H1 (cell line): ENCODE measurements around the gene NME3. TPM values are rescaled to one million over a fixed set of nuclear protein-coding genes. Genes with fewer than 3 reads are reported as not detected.

Experiments
- CTCF ChIA-PET: fragments of 300-600 bp; sonication (Branson Sonifier 250); formaldehyde crosslinking; loops from one replicate; lab custom pipeline; 2021; ENCODE audit not compliant: partially characterized antibody; lab: Charles Lee
- POLR2A ChIA-PET: fragments of 300-600 bp; sonication (Branson Sonifier 250); formaldehyde crosslinking; loops from one replicate; lab custom pipeline; 2021; ENCODE audit warnings: inconsistent platforms; ENCODE audit not compliant: partially characterized antibody; lab: Charles Lee
- DNase-seq, 2 experiments: peaks; one replicate each; pipeline versions ENCODE4 v3.0.0 to v3.0.0-alpha.2; 2010 to 2022; ENCODE audit warnings: low spot score in 2 of 2, low read depth in 1 of 2, mixed read lengths in 1 of 2
- FAIRE-seq: peaks from 2 replicates; lab custom pipeline; 2011; peaks lifted over from hg19 to GRCh38; lab: Jason Lieb, UNC
- H2AFZ ChIP-seq: 2 replicates; pipeline ENCODE4 v1.8.1; 2012; ENCODE audit warnings: low read length, inconsistent platforms
- H2AK5ac ChIP-seq: 2 replicates; pipeline ENCODE4 v1.6.1; 2013; ENCODE audit warnings: low read depth, low read length
- H2BK120ac ChIP-seq: replicated peaks from 2 replicates; pipeline ENCODE3; 2013; ENCODE audit warnings: low read depth, low read length, inconsistent platforms
- H2BK12ac ChIP-seq: 2 replicates; pipeline ENCODE4 v1.6.1; 2013; ENCODE audit warnings: low read depth, low read length
- H2BK15ac ChIP-seq: 2 replicates; pipeline ENCODE4 v1.6.1; 2013; ENCODE audit warnings: low read length
- H2BK20ac ChIP-seq: 2 replicates; pipeline ENCODE4 v1.6.1; 2013; ENCODE audit warnings: low read length
- H2BK5ac ChIP-seq: 2 replicates; pipeline ENCODE4 v1.6.1; 2013; ENCODE audit warnings: low read depth, low read length
- H3K14ac ChIP-seq: 2 replicates; pipeline ENCODE4 v1.6.1; 2013; ENCODE audit warnings: inconsistent platforms; ENCODE audit not compliant: insufficient read length
- H3K18ac ChIP-seq: 2 replicates; pipeline ENCODE4 v1.6.1; 2013; ENCODE audit warnings: low read length; ENCODE audit errors: extremely low read depth
- H3K23ac ChIP-seq: 2 replicates; pipeline ENCODE4 v1.6.1; 2013; ENCODE audit warnings: inconsistent platforms; ENCODE audit not compliant: insufficient read length
- H3K23me2 ChIP-seq: 2 replicates; pipeline ENCODE4 v1.6.1; 2013; ENCODE audit warnings: low read depth, low read length
- H3K27ac ChIP-seq: 2 replicates; pipeline ENCODE4 v1.6.1; 2011; ENCODE audit warnings: low read depth, low read length, inconsistent platforms
- H3K27me3 ChIP-seq, 4 experiments: replicated peaks in 1 of 4; 1 replicate in 1 of 4; 2 replicates in 3 of 4; pipeline versions ENCODE4 v1.6.1 to v1.8.1; 2011 to 2013; ENCODE audit warnings: low read length in 3 of 4, mild to moderate bottlenecking in 3 of 4, inconsistent platforms in 2 of 4, mixed read lengths in 2 of 4, moderate library complexity in 1 of 4; ENCODE audit not compliant: control insufficient read depth in 3 of 4, insufficient read depth in 3 of 4; ENCODE audit errors: extremely low read depth in 1 of 4
- H3K36me3 ChIP-seq, 4 experiments: 2 replicates each; pipeline versions ENCODE4 v1.6.1 to v1.8.1; 2011 to 2013; ENCODE audit warnings: mild to moderate bottlenecking in 4 of 4, low read length in 3 of 4, moderate library complexity in 2 of 4, control low read depth in 1 of 4, inconsistent platforms in 1 of 4; ENCODE audit not compliant: insufficient read depth in 4 of 4, control insufficient read depth in 2 of 4
- H3K4ac ChIP-seq: replicated peaks from 2 replicates; pipeline ENCODE3; 2013; ENCODE audit warnings: low read length, low read depth, mixed read lengths, inconsistent platforms; ENCODE audit not compliant: insufficient read length
- H3K4me1 ChIP-seq, 4 experiments: replicated peaks in 1 of 4; 1 replicate in 1 of 4; 2 replicates in 3 of 4; pipeline versions ENCODE4 v1.6.1 to v1.8.1; 2011 to 2013; ENCODE audit warnings: low read length in 3 of 4, inconsistent platforms in 2 of 4, mixed read lengths in 1 of 4; ENCODE audit not compliant: insufficient read depth in 4 of 4, control insufficient read depth in 3 of 4
- H3K4me2 ChIP-seq, 2 experiments: 2 replicates each; pipeline versions ENCODE4 v1.6.1 to v1.8.1; 2011 to 2013; ENCODE audit warnings: low read depth in 2 of 2, low read length in 2 of 2, control low read depth in 1 of 2, inconsistent platforms in 1 of 2, mild to moderate bottlenecking in 1 of 2; ENCODE audit not compliant: insufficient read depth in 1 of 2
- H3K4me3 ChIP-seq, 4 experiments: fragments of 200-600, 300-600 bp in 1 of 4; sonication (generic), shearing (Covaris generic), sonication (Bioruptor Twin) in 1 of 4; 2 replicates each; pipeline versions ENCODE4 v1.5.1 to v1.8.1; 2011 to 2016; ENCODE audit warnings: low read length in 4 of 4, low read depth in 3 of 4, control low read depth in 2 of 4, inconsistent platforms in 2 of 4, mild to moderate bottlenecking in 2 of 4, mixed read lengths in 1 of 4, moderate library complexity in 1 of 4; ENCODE audit not compliant: insufficient read depth in 2 of 4; ENCODE audit errors: extremely low read depth in 1 of 4
- H3K56ac ChIP-seq: replicated peaks from 2 replicates; pipeline ENCODE3; 2013; ENCODE audit warnings: low read depth, mild to moderate bottlenecking, mixed read lengths, low read length, inconsistent platforms; ENCODE audit not compliant: insufficient read length
- H3K79me1 ChIP-seq: 2 replicates; pipeline ENCODE4 v1.6.1; 2013; ENCODE audit warnings: low read depth, low read length, control low read depth
- H3K79me2 ChIP-seq, 2 experiments: 2 replicates each; pipeline versions ENCODE4 v1.6.1 to v1.8.1; 2012 to 2013; ENCODE audit warnings: low read length in 2 of 2, mild to moderate bottlenecking in 2 of 2, inconsistent platforms in 1 of 2; ENCODE audit not compliant: insufficient read depth in 2 of 2, control insufficient read depth in 1 of 2
- H3K9ac ChIP-seq, 4 experiments: replicated peaks in 1 of 4; 1 replicate in 1 of 4; 2 replicates in 3 of 4; pipeline versions ENCODE4 v1.6.1 to v1.8.1; 2011 to 2013; ENCODE audit warnings: low read depth in 3 of 4, low read length in 3 of 4, control low read depth in 2 of 4, mild to moderate bottlenecking in 2 of 4, moderate library complexity in 2 of 4, inconsistent platforms in 1 of 4; ENCODE audit errors: extremely low read depth in 1 of 4
- H3K9me3 ChIP-seq, 2 experiments: 2 replicates each; pipeline versions ENCODE4 v1.6.1 to v1.8.1; 2012 to 2013; ENCODE audit warnings: mild to moderate bottlenecking in 2 of 2, moderate library complexity in 2 of 2, control low read depth in 1 of 2, inconsistent platforms in 1 of 2, low read depth in 1 of 2, low read length in 1 of 2, mixed read lengths in 1 of 2; ENCODE audit not compliant: insufficient read depth in 2 of 2
- H4K20me1 ChIP-seq, 2 experiments: replicated peaks in 1 of 2; 2 replicates each; pipeline versions ENCODE3 to v1.8.1; 2011 to 2013; ENCODE audit warnings: inconsistent platforms in 2 of 2, low read length in 2 of 2, mild to moderate bottlenecking in 1 of 2; ENCODE audit not compliant: insufficient read depth in 2 of 2, control insufficient read depth in 1 of 2
- H4K5ac ChIP-seq: 2 replicates; pipeline ENCODE4 v1.6.1; 2013; ENCODE audit warnings: low read length, low read depth, mixed read lengths, inconsistent platforms; ENCODE audit not compliant: insufficient read length
- H4K8ac ChIP-seq: 2 replicates; pipeline ENCODE4 v1.8.0; 2013; ENCODE audit warnings: mild to moderate bottlenecking, moderate library complexity, low read length, inconsistent platforms; ENCODE audit not compliant: insufficient read depth; ENCODE audit errors: extremely low read depth
- H4K91ac ChIP-seq: replicated peaks from 2 replicates; pipeline ENCODE3; 2013; ENCODE audit warnings: low read length, mixed read lengths, inconsistent platforms; ENCODE audit not compliant: insufficient read length
- ASH2L ChIP-seq: fragments of 200-600, 300-600 bp; sonication (generic); IDR thresholded peaks from one replicate; pipeline ENCODE4 v1.7.1; 2017; ENCODE audit warnings: low read length
- ATF3 ChIP-seq: IDR thresholded peaks from 2 replicates; pipeline ENCODE4 v1.6.1; 2011; ENCODE audit warnings: low read depth, mild to moderate bottlenecking, low read length; ENCODE audit not compliant: insufficient read depth
- BRCA1 ChIP-seq: IDR thresholded peaks from 2 replicates; pipeline ENCODE4 v1.6.1; 2012; ENCODE audit warnings: low read depth, low read length, improper control_type of control experiment
- CREB1 ChIP-seq: IDR thresholded peaks from 2 replicates; pipeline ENCODE4 v1.6.1; 2012; ENCODE audit warnings: inconsistent platforms
- EP300 ChIP-seq, 2 experiments: IDR thresholded peaks; 1 replicate in 1 of 2; 2 replicates in 1 of 2; pipeline ENCODE4 v1.6.1; 2011 to 2012; ENCODE audit warnings: low read depth in 2 of 2, low read length in 2 of 2, mild to moderate bottlenecking in 2 of 2, borderline replicate concordance in 1 of 2, inconsistent platforms in 1 of 2, moderate library complexity in 1 of 2
- GTF2F1 ChIP-seq: IDR thresholded peaks from 2 replicates; pipeline ENCODE4 v1.6.1; 2012; ENCODE audit warnings: low read depth, low read length, improper control_type of control experiment, borderline replicate concordance
- JUN ChIP-seq: IDR thresholded peaks from 2 replicates; pipeline ENCODE4 v1.6.1; 2011; ENCODE audit warnings: low read depth, mild to moderate bottlenecking, improper control_type of control experiment, low read length
- KDM5A ChIP-seq: fragments of 200-600 bp; IDR thresholded peaks from 2 replicates; pipeline ENCODE4 v1.7.1; 2012; ENCODE audit warnings: mild to moderate bottlenecking, low read length, inconsistent platforms, mixed read lengths
- RNF2 ChIP-seq: fragments of 200-900, 300-1000 bp; sonication (generic); IDR thresholded peaks from 2 replicates; pipeline ENCODE4 v1.7.1; 2016; ENCODE audit warnings: borderline replicate concordance, low read depth, mild to moderate bottlenecking, antibody characterized with exemption, low read length; ENCODE audit not compliant: poor library complexity, severe bottlenecking; ENCODE audit errors: missing control alignments
- SP2 ChIP-seq: IDR thresholded peaks from 2 replicates; pipeline ENCODE4 v1.6.1; 2012; ENCODE audit warnings: mild to moderate bottlenecking, low read length, inconsistent platforms
- WGBS, 2 experiments: shearing (Covaris generic) in 1 of 2; methylation state at CpG; one replicate each; pipeline versions ENCODE4 v1.1.6 to v1.1.7; 2013 to 2015; ENCODE audit warnings: low lambda C conversion rate in 2 of 2, mixed read lengths in 2 of 2, inconsistent platforms in 1 of 2, low coverage in 1 of 2, missing lambda C conversion rate in 1 of 2; ENCODE audit not compliant: insufficient replicate concordance in 2 of 2, insufficient coverage in 1 of 2, insufficient read length in 1 of 2; ENCODE audit errors: extremely low coverage in 1 of 2, missing lambda C conversion rate in 1 of 2; 5-methylcytosine and 5-hydroxymethylcytosine counted together
- polyA plus RNA-seq, 7 experiments: library from polyadenylated mRNA; depleted of rRNA in 3 of 7; stranded (reverse) in 5 of 7; unstranded in 2 of 7; fragments of >200 nt in 5 of 7; fragments of 200-250 nt in 2 of 7; gene quantifications; 1 replicate in 5 of 7; 2 replicates in 1 of 7; 4 replicates in 1 of 7; pipeline versions ENCODE4 v1.2.1 to v1.2.3, GENCODE V29; 2011 to 2013; ENCODE audit warnings: missing spikeins in 2 of 7, mixed read lengths in 2 of 7
- total RNA-seq: library from RNA; stranded (reverse); fragmentation: NEBNext Ultra II Directional; extraction: Animal tissue kit (Norgen Biotek cat#: 25700); gene quantifications from 2 replicates; pipeline ENCODE4 v1.2.1, GENCODE V29; 2021

NME3 gene
- total and polyA plus RNA-seq, 2 of the 8 experiments (the other 6 are each of a cell fraction or from before 2014, with no cell fraction given), result 72.5 to 163 TPM

GRCh38 chr16:1732071-1732470, 39.3 kb downstream of the NME3 start:
- no peak overlapping the region for H3K9ac ChIP-seq
- 94% methylated on average over 14 of the region's 14 CpGs; no CpG with 5 or more reads in 1 of the 2 experiments for WGBS, 2 experiments
- no peak overlapping the region for H2BK120ac ChIP-seq
- H2AK5ac ChIP-seq, result no peak overlapping the region
- no peak overlapping the region for H3K14ac ChIP-seq
- H2BK20ac ChIP-seq, result no peak overlapping the region
- DNase-seq, result no peak
- TF ChIP-seq KDM5A (no peak), EP300 (IDR thresholded peaks at IDR 0.05; ENCODE audit: borderline replicate concordance in 1 of 2, low read depth in 2 of 2, low read length in 2 of 2) (no peak), JUN (no peak), RNF2 (no peak), CREB1 (no peak), BRCA1 (no peak), GTF2F1 (no peak), SP2 (no peak), ASH2L (no peak), ATF3 (no peak)
- ChIA-PET CTCF (interaction anchor here (0.7 to 1.6 kb wide), 5 partner anchors 12 to 38 kb away, joined by 3 to 7 read pairs (median 3); no protein-coding TSS in a partner anchor), POLR2A (interaction anchor here (1.0 to 2.2 kb wide), 3 partner anchors 8 to 26 kb away, joined by 3 to 7 read pairs (median 4); partner anchors contain the start of gene MAPK8IP3)
- no peak overlapping the region for H3K56ac ChIP-seq
- H3K79me1 ChIP-seq, result peaks cover under 1% of the 10 kb centered on the region
- H2AFZ ChIP-seq, result no peak overlapping the region
- no peak overlapping the region for H3K4ac ChIP-seq
- no peak overlapping the region for H2BK12ac ChIP-seq
- H3K79me2 ChIP-seq, result no peaks in the 10 kb centered on the region
- H3K18ac ChIP-seq, result no peak overlapping the region
- no peak overlapping the region for H4K91ac ChIP-seq
- no peaks in the 10 kb centered on the region for H3K23me2 ChIP-seq
- peaks cover 25 to 28% of the 10 kb centered on the region in 2 experiments for H3K9me3 ChIP-seq
- no peak overlapping the region for H3K23ac ChIP-seq
- H3K4me1 ChIP-seq, result 0 out of 7 replicates have a peak, but pooled peaks cover 0 to 2% (median 0%) of the 10 kb centered on the region in 4 experiments
- no peak overlapping the region for H4K8ac ChIP-seq
- no peak overlapping the region; the same call in 1 of the 2 replicates for H2BK5ac ChIP-seq
- H4K20me1 ChIP-seq, result peaks cover 0 to 4% of the 10 kb centered on the region in 2 experiments
- H3K4me3 ChIP-seq, result no peak overlapping the region
- H3K4me2 ChIP-seq, result no peak overlapping the region
- H3K27me3 ChIP-seq, result no peaks in the 10 kb centered on the region
- no peak for FAIRE-seq
- H4K5ac ChIP-seq, result no peak overlapping the region
- no peak overlapping the region for H3K27ac ChIP-seq
- H3K36me3 ChIP-seq, result peaks cover 0 to 21% (median 3%) of the 10 kb centered on the region in 4 experiments; a peak in 5 of 8 replicates
- H2BK15ac ChIP-seq, result no peak overlapping the region
